HepG2 (cell line): ENCODE results near the gene TRAF4. TPM values are rescaled to one million over a fixed set of nuclear protein-coding genes. Genes with fewer than 3 reads are reported as not detected.

Experiments
- BRD4 ChIP-seq: sonication (generic); formaldehyde crosslinking; IDR thresholded peaks from 2 replicates; pipeline ENCODE4 v1.4.0; 2020; ENCODE audit warnings: missing genetic modification reagents
- DPF2 ChIP-seq: sonication (generic); formaldehyde crosslinking; IDR thresholded peaks from 2 replicates; pipeline ENCODE4 v1.4.0; 2020; ENCODE audit warnings: mild to moderate bottlenecking, low read depth, missing genetic modification reagents, borderline replicate concordance
- FOXJ3 ChIP-seq: sonication (generic); formaldehyde crosslinking; IDR thresholded peaks from 2 replicates; pipeline ENCODE4 v1.4.0; 2020; ENCODE audit warnings: missing genetic modification reagents, mild to moderate bottlenecking, borderline replicate concordance
- HDAC2 ChIP-seq: sonication (generic); formaldehyde crosslinking; IDR thresholded peaks from 2 replicates; pipeline ENCODE4 v1.4.0; 2020; ENCODE audit warnings: missing genetic modification reagents
- HMG20A ChIP-seq: IDR thresholded peaks from 2 replicates; pipeline ENCODE4 v1.6.1; 2016; ENCODE audit warnings: borderline replicate concordance
- KDM2A ChIP-seq: sonication (generic); formaldehyde crosslinking; IDR thresholded peaks from 2 replicates; pipeline ENCODE4 v1.4.0; 2020; ENCODE audit warnings: low read depth, missing genetic modification reagents, borderline replicate concordance
- PHF8 ChIP-seq: sonication (generic); formaldehyde crosslinking; IDR thresholded peaks from 2 replicates; pipeline ENCODE4 v1.5.0; 2020; ENCODE audit warnings: missing genetic modification reagents
- POLR2AphosphoS5 ChIP-seq: IDR thresholded peaks from 2 replicates; pipeline ENCODE4 v1.6.1; 2012; ENCODE audit warnings: low read depth, low read length
- PTBP1 ChIP-seq: fragments of 200-400 bp; formaldehyde crosslinking; IDR thresholded peaks from 2 replicates; pipeline ENCODE4 v1.6.1; 2018; ENCODE audit warnings: low read length, low read depth; ENCODE audit not compliant: poor library complexity, severe bottlenecking
- RCOR2 ChIP-seq: IDR thresholded peaks from 2 replicates; pipeline ENCODE4 v1.6.1; 2016; ENCODE audit warnings: missing biosample characterization, missing genetic modification reagents
- REPIN1 ChIP-seq: sonication (generic); formaldehyde crosslinking; IDR thresholded peaks from 2 replicates; pipeline ENCODE4 v1.8.0; 2022; ENCODE audit warnings: missing genetic modification reagents, low read depth, mild to moderate bottlenecking, borderline replicate concordance
- RFXANK ChIP-seq: IDR thresholded peaks from 2 replicates; pipeline ENCODE4 v1.6.1; 2016
- SALL1 ChIP-seq: sonication (generic); formaldehyde crosslinking; IDR thresholded peaks from 2 replicates; pipeline ENCODE4 v1.8.0; 2022; ENCODE audit warnings: mild to moderate bottlenecking, missing genetic modification reagents
- SKI ChIP-seq: fragments of 450-650 bp; IDR thresholded peaks from one replicate; pipeline ENCODE4 v1.6.1; 2018; ENCODE audit warnings: mild to moderate bottlenecking; ENCODE audit not compliant: partially characterized antibody
- TOE1 ChIP-seq: sonication (generic); formaldehyde crosslinking; IDR thresholded peaks from 2 replicates; pipeline ENCODE4 v1.4.0; 2020; ENCODE audit warnings: mild to moderate bottlenecking, missing genetic modification reagents
- ZNF143 ChIP-seq: sonication (generic); formaldehyde crosslinking; IDR thresholded peaks from 2 replicates; pipeline ENCODE4 v1.4.0; 2020; ENCODE audit warnings: missing genetic modification reagents
- ZNF607 ChIP-seq: sonication (generic); formaldehyde crosslinking; IDR thresholded peaks from 2 replicates; pipeline ENCODE4 v1.5.1; 2020; ENCODE audit warnings: missing genetic modification reagents, mild to moderate bottlenecking, borderline replicate concordance
- ZNF619 ChIP-seq: sonication (generic); formaldehyde crosslinking; IDR thresholded peaks from 2 replicates; pipeline ENCODE4 v1.4.0; 2020; ENCODE audit warnings: mild to moderate bottlenecking, missing genetic modification reagents
- ZNF660 ChIP-seq: sonication (generic); formaldehyde crosslinking; IDR thresholded peaks from 2 replicates; pipeline ENCODE4 v1.5.1; 2020; ENCODE audit warnings: mild to moderate bottlenecking, low read depth, missing genetic modification reagents, borderline replicate concordance
- ZNF891 ChIP-seq: sonication (generic); formaldehyde crosslinking; IDR thresholded peaks from 2 replicates; pipeline ENCODE4 v1.5.0; 2020; ENCODE audit warnings: mild to moderate bottlenecking, missing genetic modification reagents
- ZSCAN31 ChIP-seq: sonication (generic); formaldehyde crosslinking; IDR thresholded peaks from 2 replicates; pipeline ENCODE4 v1.5.0; 2020; ENCODE audit warnings: low read depth, mild to moderate bottlenecking, missing genetic modification reagents
- polyA plus RNA-seq, 8 experiments: library from polyadenylated mRNA; depleted of rRNA in 3 of 8; stranded (reverse) in 7 of 8; unstranded in 1 of 8; fragments of >200 nt; fragmentation: Illumina TruSeq in 4 of 8; extraction: Trizol in 4 of 8; gene quantifications; 2 replicates each; pipeline versions ENCODE4 v1.2.1 to v1.2.3, GENCODE V29; 2011 to 2016; ENCODE audit warnings: low read depth in 4 of 8, missing spikeins in 1 of 8, mixed read lengths in 1 of 8; ENCODE audit not compliant: insufficient read depth in 1 of 8
- total RNA-seq, 5 experiments: library from RNA; depleted of rRNA; stranded (reverse); fragments of >200 nt; fragmentation: Illumina TruSeq; extraction: Trizol; gene quantifications; 2 replicates each; pipeline ENCODE4 v1.2.3, GENCODE V29; 2016; ENCODE audit warnings: low read depth in 1 of 5
- TF ChIP-seq, protein P1 (sequence below): sonication (generic); formaldehyde crosslinking; IDR thresholded peaks from 2 replicates; pipeline ENCODE4 v1.5.0; 2020; ENCODE audit warnings: mild to moderate bottlenecking, missing genetic modification reagents
- TF ChIP-seq, protein P2 (sequence below): IDR thresholded peaks from 2 replicates; pipeline ENCODE4 v1.6.1; 2016; ENCODE audit warnings: low read depth, borderline replicate concordance
- TF ChIP-seq, protein P3 (sequence below): IDR thresholded peaks from 2 replicates; pipeline ENCODE4 v1.6.1; 2016
- TF ChIP-seq, protein P4 (sequence below): sonication (generic); formaldehyde crosslinking; conservative IDR thresholded peaks from 2 replicates; pipeline ENCODE4 v1.4.0; 2020; ENCODE audit warnings: missing genetic modification reagents

Gene TRAF4
- total and polyA plus RNA-seq, 2 of the 13 experiments (the other 11 are each of a cell fraction or from before 2014, with no cell fraction given), result 86.0 to 89.9 TPM

DNA sequence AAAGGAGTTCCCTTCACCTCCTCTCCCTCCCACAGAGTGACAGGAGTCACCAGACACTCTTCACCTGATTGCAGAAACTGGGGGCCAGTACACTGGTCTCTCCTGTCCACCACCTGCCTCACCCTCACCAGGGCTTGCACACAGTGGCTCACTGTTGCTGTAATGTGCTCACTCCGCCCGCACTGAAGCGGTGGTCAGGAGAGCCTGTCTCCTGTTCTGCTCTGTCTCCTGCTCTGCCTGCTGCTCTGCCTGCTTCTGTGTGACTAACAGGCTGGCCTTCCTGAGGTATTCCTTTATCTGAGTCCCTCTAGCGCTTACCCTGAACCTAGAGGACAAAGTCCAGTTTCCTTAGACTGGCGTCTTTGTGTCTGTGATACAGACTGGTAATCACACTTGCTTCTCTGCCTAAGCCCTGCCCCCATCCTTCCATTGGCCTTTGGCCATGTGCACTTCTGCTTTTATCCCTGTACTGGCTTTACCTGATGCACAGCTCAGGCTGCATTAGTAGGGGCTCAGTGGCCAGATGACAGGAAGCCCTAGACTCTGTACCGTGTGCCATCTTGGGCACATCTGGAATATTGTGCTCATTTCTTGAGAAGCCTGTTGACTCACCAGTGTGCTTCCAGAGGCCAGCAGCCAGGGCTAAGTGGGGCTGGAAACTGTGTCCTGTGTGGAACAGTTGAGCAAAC is 45.4 kb upstream of the TRAF4 start (continued):
- TF ChIP-seq, protein P1, sequence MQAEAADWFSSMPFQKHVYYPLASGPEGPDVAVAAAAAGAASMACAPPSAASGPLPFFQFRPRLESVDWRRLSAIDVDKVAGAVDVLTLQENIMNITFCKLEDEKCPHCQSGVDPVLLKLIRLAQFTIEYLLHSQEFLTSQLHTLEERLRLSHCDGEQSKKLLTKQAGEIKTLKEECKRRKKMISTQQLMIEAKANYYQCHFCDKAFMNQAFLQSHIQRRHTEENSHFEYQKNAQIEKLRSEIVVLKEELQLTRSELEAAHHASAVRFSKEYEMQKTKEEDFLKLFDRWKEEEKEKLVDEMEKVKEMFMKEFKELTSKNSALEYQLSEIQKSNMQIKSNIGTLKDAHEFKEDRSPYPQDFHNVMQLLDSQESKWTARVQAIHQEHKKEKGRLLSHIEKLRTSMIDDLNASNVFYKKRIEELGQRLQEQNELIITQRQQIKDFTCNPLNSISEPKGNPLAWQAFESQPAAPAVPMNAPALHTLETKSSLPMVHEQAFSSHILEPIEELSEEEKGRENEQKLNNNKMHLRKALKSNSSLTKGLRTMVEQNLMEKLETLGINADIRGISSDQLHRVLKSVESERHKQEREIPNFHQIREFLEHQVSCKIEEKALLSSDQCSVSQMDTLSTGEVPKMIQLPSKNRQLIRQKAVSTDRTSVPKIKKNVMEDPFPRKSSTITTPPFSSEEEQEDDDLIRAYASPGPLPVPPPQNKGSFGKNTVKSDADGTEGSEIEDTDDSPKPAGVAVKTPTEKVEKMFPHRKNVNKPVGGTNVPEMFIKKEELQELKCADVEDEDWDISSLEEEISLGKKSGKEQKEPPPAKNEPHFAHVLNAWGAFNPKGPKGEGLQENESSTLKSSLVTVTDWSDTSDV (CRISPR knock-in tag), result no peak
- TF ChIP-seq, protein P2, sequence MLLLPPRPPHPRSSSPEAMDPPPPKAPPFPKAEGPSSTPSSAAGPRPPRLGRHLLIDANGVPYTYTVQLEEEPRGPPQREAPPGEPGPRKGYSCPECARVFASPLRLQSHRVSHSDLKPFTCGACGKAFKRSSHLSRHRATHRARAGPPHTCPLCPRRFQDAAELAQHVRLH (CRISPR knock-in tag), result 0 out of 2 replicates have a peak, but pooled peaks have one; percentile 72
- peak; percentile 95 for TF ChIP-seq HDAC2 (CRISPR knock-in tag)
- TF ChIP-seq ZNF891, result no peak
- peak; percentile 79; the same call in 1 of the 2 replicates for TF ChIP-seq HMG20A (CRISPR knock-in tag)
- TF ChIP-seq REPIN1 (CRISPR knock-in tag), result peak; percentile 86; the same call in 1 of the 2 replicates
- TF ChIP-seq PTBP1, result no peak
- TF ChIP-seq PHF8, result peak; percentile 46; the same call in 1 of the 2 replicates
- TF ChIP-seq ZNF143 (CRISPR knock-in tag), result peak; percentile 45; the same call in 1 of the 2 replicates
- peak; percentile 84 for TF ChIP-seq RCOR2 (CRISPR knock-in tag)
- TF ChIP-seq, protein P3, sequence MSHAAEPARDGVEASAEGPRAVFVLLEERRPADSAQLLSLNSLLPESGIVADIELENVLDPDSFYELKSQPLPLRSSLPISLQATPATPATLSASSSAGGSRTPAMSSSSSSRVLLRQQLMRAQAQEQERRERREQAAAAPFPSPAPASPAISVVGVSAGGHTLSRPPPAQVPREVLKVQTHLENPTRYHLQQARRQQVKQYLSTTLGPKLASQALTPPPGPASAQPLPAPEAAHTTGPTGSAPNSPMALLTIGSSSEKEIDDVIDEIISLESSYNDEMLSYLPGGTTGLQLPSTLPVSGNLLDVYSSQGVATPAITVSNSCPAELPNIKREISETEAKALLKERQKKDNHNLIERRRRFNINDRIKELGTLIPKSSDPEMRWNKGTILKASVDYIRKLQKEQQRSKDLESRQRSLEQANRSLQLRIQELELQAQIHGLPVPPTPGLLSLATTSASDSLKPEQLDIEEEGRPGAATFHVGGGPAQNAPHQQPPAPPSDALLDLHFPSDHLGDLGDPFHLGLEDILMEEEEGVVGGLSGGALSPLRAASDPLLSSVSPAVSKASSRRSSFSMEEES, result peak; percentile 63
- no peak for TF ChIP-seq ZNF619
- 0 out of 2 replicates have a peak, but pooled peaks have one; percentile 57 for TF ChIP-seq ZNF607 (CRISPR knock-in tag)
- TF ChIP-seq ZNF660, result no peak
- peak; percentile 53; the same call in 1 of the 2 replicates for TF ChIP-seq RFXANK
- TF ChIP-seq SALL1 (CRISPR knock-in tag), result peak; percentile 91
- TF ChIP-seq SKI, result peak; percentile 93
- TF ChIP-seq POLR2AphosphoS5, result peak; percentile 84
- no peak; the same call in 1 of the 2 replicates for TF ChIP-seq FOXJ3
- TF ChIP-seq KDM2A (CRISPR knock-in tag), result peak; percentile 69
- peak; percentile 82 for TF ChIP-seq ZSCAN31 (CRISPR knock-in tag)
- peak; percentile 72 for TF ChIP-seq DPF2
- TF ChIP-seq TOE1, result no peak
- TF ChIP-seq, protein P4, sequence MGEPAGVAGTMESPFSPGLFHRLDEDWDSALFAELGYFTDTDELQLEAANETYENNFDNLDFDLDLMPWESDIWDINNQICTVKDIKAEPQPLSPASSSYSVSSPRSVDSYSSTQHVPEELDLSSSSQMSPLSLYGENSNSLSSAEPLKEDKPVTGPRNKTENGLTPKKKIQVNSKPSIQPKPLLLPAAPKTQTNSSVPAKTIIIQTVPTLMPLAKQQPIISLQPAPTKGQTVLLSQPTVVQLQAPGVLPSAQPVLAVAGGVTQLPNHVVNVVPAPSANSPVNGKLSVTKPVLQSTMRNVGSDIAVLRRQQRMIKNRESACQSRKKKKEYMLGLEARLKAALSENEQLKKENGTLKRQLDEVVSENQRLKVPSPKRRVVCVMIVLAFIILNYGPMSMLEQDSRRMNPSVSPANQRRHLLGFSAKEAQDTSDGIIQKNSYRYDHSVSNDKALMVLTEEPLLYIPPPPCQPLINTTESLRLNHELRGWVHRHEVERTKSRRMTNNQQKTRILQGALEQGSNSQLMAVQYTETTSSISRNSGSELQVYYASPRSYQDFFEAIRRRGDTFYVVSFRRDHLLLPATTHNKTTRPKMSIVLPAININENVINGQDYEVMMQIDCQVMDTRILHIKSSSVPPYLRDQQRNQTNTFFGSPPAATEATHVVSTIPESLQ (CRISPR knock-in tag), result 0 out of 2 replicates have a peak, but pooled peaks have one; percentile 51
- peak; percentile 58; the same call in 1 of the 2 replicates for TF ChIP-seq BRD4 (CRISPR knock-in tag)
